ENCODE data around the gene SATB2.

Gene SATB2

GRCh38 chr2:199228887-199229819 is 228.6 kb downstream of the SATB2 start:
- no peak for DNase-seq

- DNase-seq = no peak
These were observed 233.9 kb downstream of the SATB2 start for GRCh38 chr2:199223791-199224190.

GRCh38 chr2:199220920-199221319 is 236.8 kb downstream of the SATB2 start:
- no peak for DNase-seq

- DNase-seq = no peak
These were observed 238.2 kb downstream of the SATB2 start for GRCh38 chr2:199219551-199219950.
